ENCODE data around the gene RPL27A.

RPL27A gene

GRCh38 chr11:8682303-8683114 is at the start of gene RPL27A, which contains the start of gene TRIM66 (continued):
- TF ChIP-seq ZBTB48 (tag by site-specific recombination; IDR thresholded peaks at IDR 0.05): peak; percentile 37; the same call in 1 of the 2 replicates
- no peak for TF ChIP-seq ZNF140 (tag by site-specific recombination; IDR thresholded peaks at IDR 0.05)
- peak; percentile 52 for TF ChIP-seq ZEB2 (tag by site-specific recombination; IDR thresholded peaks at IDR 0.05)
- no peak for TF ChIP-seq ZNF585B (tag by site-specific recombination; IDR thresholded peaks at IDR 0.05)
- peak; percentile 54; the same call in 1 of the 2 replicates for TF ChIP-seq TRIM28 (IDR thresholded peaks at IDR 0.05; ENCODE audit: borderline replicate concordance, low read length)
- TF ChIP-seq HOXC10 (CRISPR knock-in tag; IDR thresholded peaks at IDR 0.05): no peak
- no peak for TF ChIP-seq ZNF248 (tag by site-specific recombination; IDR thresholded peaks at IDR 0.05)
- no peak for TF ChIP-seq ZNF426 (tag by site-specific recombination; IDR thresholded peaks at IDR 0.05)
- peak; percentile 92 for TF ChIP-seq KLF8 (tag by site-specific recombination; IDR thresholded peaks at IDR 0.05)
- no peak for TF ChIP-seq PRDM4 (tag by site-specific recombination; IDR thresholded peaks at IDR 0.05)
- peak; percentile 77 for TF ChIP-seq ZXDB (tag by site-specific recombination; IDR thresholded peaks at IDR 0.05)
- TF ChIP-seq PRDM10 (tag by site-specific recombination; IDR thresholded peaks at IDR 0.05): peak; percentile 83
- no peak for TF ChIP-seq ZBTB1 (tag by site-specific recombination; IDR thresholded peaks at IDR 0.05)
- no peak for TF ChIP-seq ZNF837 (tag by site-specific recombination; IDR thresholded peaks at IDR 0.05)
- 0 out of 2 replicates have a peak, but pooled peaks have one; percentile 20 for TF ChIP-seq ZFP69B (tag by site-specific recombination; IDR thresholded peaks at IDR 0.05)
- no peak for TF ChIP-seq ZNF555 (tag by site-specific recombination; conservative IDR thresholded peaks at IDR 0.05)
- peak; percentile 90 for TF ChIP-seq SP2 (tag by site-specific recombination; IDR thresholded peaks at IDR 0.05)
- no peak for TF ChIP-seq ZNF16 (tag by site-specific recombination; IDR thresholded peaks at IDR 0.05; ENCODE audit: low read depth)
- TF ChIP-seq ZNF544 (tag by site-specific recombination; IDR thresholded peaks at IDR 0.05): no peak
- TF ChIP-seq ZFHX2 (tag by site-specific recombination; conservative IDR thresholded peaks at IDR 0.05): 0 out of 2 replicates have a peak, but pooled peaks have one; percentile 16
- TF ChIP-seq KLF9 (tag by site-specific recombination; IDR thresholded peaks at IDR 0.05; ENCODE audit: low read depth): peak; percentile 68
- TF ChIP-seq ZBTB26 (tag by site-specific recombination; optimal IDR thresholded peaks at IDR 0.05): peak; percentile 59
- no peak for TF ChIP-seq ZNF830 (tag by site-specific recombination; IDR thresholded peaks at IDR 0.05; ENCODE audit: low read depth)
- no peak for TF ChIP-seq ZNF791 (tag by site-specific recombination; IDR thresholded peaks at IDR 0.05)
- TF ChIP-seq SCRT2 (tag by site-specific recombination; IDR thresholded peaks at IDR 0.05): no peak
- TF ChIP-seq ZNF660 (tag by site-specific recombination; IDR thresholded peaks at IDR 0.05): peak; percentile 70
- TF ChIP-seq ZNF518A (tag by site-specific recombination; conservative IDR thresholded peaks at IDR 0.05; ENCODE audit: low read depth): peak; percentile 53; the same call in 1 of the 2 replicates
